NCI-H1105 (cell line): ENCODE results near the gene GIMAP8.
A peak's percentile ranks its signal among the peaks of the same experiment; 100 is the strongest.
"Not testable (repeated sequence)": the region's sequence is repeated elsewhere in the genome, so short reads cannot be mapped to it uniquely, and the experiment has no call there.

Experiments used
- DNase-seq: peaks from one replicate; lab custom pipeline; 2025; lab: John Stamatoyannopoulos, UW

GIMAP8 gene

GRCh38 chr7:150435390-150436073, 14.9 kb upstream of the GIMAP8 start:
- DNase-seq, result no peak

GRCh38 chr7:150439967-150440366, 10.5 kb upstream of the GIMAP8 start:
- DNase-seq, result no peak

GRCh38 chr7:150441524-150441923, 8.9 kb upstream of the GIMAP8 start:
- DNase-seq, result no peak

GRCh38 chr7:150442811-150443210, 7.6 kb upstream of the GIMAP8 start:
- DNase-seq, result no peak

GRCh38 chr7:150443793-150444540, 6.5 kb upstream of the GIMAP8 start:
- no peak for DNase-seq

GRCh38 chr7:150444674-150445365, 5.6 kb upstream of the GIMAP8 start:
- DNase-seq, result no peak

- no peak for DNase-seq
Observed at GRCh38 chr7:150446288-150446938, 4.0 kb upstream of the GIMAP8 start.

GRCh38 chr7:150447966-150448788, 2.3 kb upstream of the GIMAP8 start:
- no peak for DNase-seq

- DNase-seq, result peak; percentile 62
Observed at GRCh38 chr7:150448789-150449147, 1.7 kb upstream of the GIMAP8 start.

GRCh38 chr7:150449206-150449952, 1.1 kb upstream of the GIMAP8 start:
- no peak for DNase-seq

- no peak for DNase-seq
Observed at GRCh38 chr7:150451097-150451793, 815 bp downstream of the GIMAP8 start.

GRCh38 chr7:150451833-150452461, 1.5 kb downstream of the GIMAP8 start:
- no peak for DNase-seq

- no peak for DNase-seq
Observed at GRCh38 chr7:150453181-150453580, 2.8 kb downstream of the GIMAP8 start.

GRCh38 chr7:150453892-150454291, 3.5 kb downstream of the GIMAP8 start:
- no peak for DNase-seq

- not testable (repeated sequence) for DNase-seq
Observed at GRCh38 chr7:150457064-150457463, 6.6 kb downstream of the GIMAP8 start.

- DNase-seq, result no peak
Observed at GRCh38 chr7:150458235-150458634, 7.8 kb downstream of the GIMAP8 start.

GRCh38 chr7:150458756-150459155, 8.3 kb downstream of the GIMAP8 start:
- no peak for DNase-seq

GRCh38 chr7:150461520-150461919, 11.1 kb downstream of the GIMAP8 start:
- DNase-seq, result no peak

GRCh38 chr7:150462413-150462812, 12.0 kb downstream of the GIMAP8 start:
- DNase-seq, result no peak

- no peak for DNase-seq
Observed at GRCh38 chr7:150463461-150463860, 13.0 kb downstream of the GIMAP8 start.
